Measurements from ENCODE around the gene UGT1A7. TPM values are rescaled to one million over a fixed set of nuclear protein-coding genes. Genes with fewer than 3 reads are reported as not detected.

The UGT1A7 gene
- polyA plus RNA-seq, 3 donors: not detected

GRCh38 chr2:233807966-233808935, 126.5 kb downstream of the UGT1A7 start:
- Mint-ChIP-seq H3K9me3 (peaks cover 0 to 5% (median 2%) of the 10 kb centered on the region in 7 donors), H3K4me1 (no peaks in the 10 kb centered on the region), H3K4me3 (peak overlapping the region in 1 of 2 donors; percentile 14), H3K27me3 (ENCODE audit: low read depth in 3 of 3) (peaks cover 2 to 5% (median 3%) of the 10 kb centered on the region in 3 donors), H3K36me3 (no peaks in the 10 kb centered on the region), H3K27ac (no peak overlapping the region)
- H3K4me3 ChIP-seq (replicated peaks in 1 of 3; ENCODE audit: low read depth in 2 of 3, low read length in 3 of 3): no peak overlapping the region
- H3K4me1 ChIP-seq (ENCODE audit: control insufficient read depth in 1 of 2, insufficient read depth in 2 of 2, low read length in 2 of 2): no peaks in the 10 kb centered on the region
- intact Hi-C loops (cut with micrococcal nuclease): no loop called here
- no peak for DNase-seq
- no peaks in the 10 kb centered on the region for H3K9me3 ChIP-seq (replicated peaks in 1 of 2; ENCODE audit: control insufficient read depth in 1 of 2, insufficient read depth in 1 of 2, low read length in 2 of 2)
- no peaks in the 10 kb centered on the region for H3K36me3 ChIP-seq (replicated peaks in 1 of 2; ENCODE audit: control insufficient read depth in 1 of 2, insufficient read depth in 2 of 2, low read length in 2 of 2)
- no peaks in the 10 kb centered on the region for H3K27me3 ChIP-seq (ENCODE audit: control insufficient read depth in 2 of 2, insufficient read depth in 2 of 2, low read length in 2 of 2)
- H3K4me2 ChIP-seq (replicated peaks; ENCODE audit: extremely low read depth, low read length, poor library complexity, severe bottlenecking): no peak overlapping the region
- H4K20me1 ChIP-seq (ENCODE audit: insufficient read depth, low read length): no peaks in the 10 kb centered on the region
- WGBS (ENCODE audit: insufficient coverage): 87% methylated on average over 5 of the region's 10 CpGs
- H2AFZ ChIP-seq (ENCODE audit: insufficient read depth, low read depth, low read length, poor library complexity, severe bottlenecking): no peak overlapping the region
- TF ChIP-seq, protein P1, sequence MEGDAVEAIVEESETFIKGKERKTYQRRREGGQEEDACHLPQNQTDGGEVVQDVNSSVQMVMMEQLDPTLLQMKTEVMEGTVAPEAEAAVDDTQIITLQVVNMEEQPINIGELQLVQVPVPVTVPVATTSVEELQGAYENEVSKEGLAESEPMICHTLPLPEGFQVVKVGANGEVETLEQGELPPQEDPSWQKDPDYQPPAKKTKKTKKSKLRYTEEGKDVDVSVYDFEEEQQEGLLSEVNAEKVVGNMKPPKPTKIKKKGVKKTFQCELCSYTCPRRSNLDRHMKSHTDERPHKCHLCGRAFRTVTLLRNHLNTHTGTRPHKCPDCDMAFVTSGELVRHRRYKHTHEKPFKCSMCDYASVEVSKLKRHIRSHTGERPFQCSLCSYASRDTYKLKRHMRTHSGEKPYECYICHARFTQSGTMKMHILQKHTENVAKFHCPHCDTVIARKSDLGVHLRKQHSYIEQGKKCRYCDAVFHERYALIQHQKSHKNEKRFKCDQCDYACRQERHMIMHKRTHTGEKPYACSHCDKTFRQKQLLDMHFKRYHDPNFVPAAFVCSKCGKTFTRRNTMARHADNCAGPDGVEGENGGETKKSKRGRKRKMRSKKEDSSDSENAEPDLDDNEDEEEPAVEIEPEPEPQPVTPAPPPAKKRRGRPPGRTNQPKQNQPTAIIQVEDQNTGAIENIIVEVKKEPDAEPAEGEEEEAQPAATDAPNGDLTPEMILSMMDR (IDR thresholded peaks at IDR 0.05): no peak
- H3K79me2 ChIP-seq (ENCODE audit: insufficient read depth, low read length): no peaks in the 10 kb centered on the region
- no peak overlapping the region for H3K9ac ChIP-seq (ENCODE audit: insufficient read depth, low read length, poor library complexity, severe bottlenecking)
- H3K27ac ChIP-seq (ENCODE audit: low read depth in 1 of 2, low read length in 2 of 2): no peak overlapping the region

GRCh38 chr2:233810385-233810784, 128.7 kb downstream of the UGT1A7 start:
- no peaks in the 10 kb centered on the region for H4K20me1 ChIP-seq (ENCODE audit: insufficient read depth, low read length)
- Mint-ChIP-seq H3K4me3 (no peak overlapping the region), H3K36me3 (no peaks in the 10 kb centered on the region), H3K9me3 (peaks cover 0 to 6% (median 2%) of the 10 kb centered on the region in 7 donors), H3K4me1 (no peaks in the 10 kb centered on the region), H3K27me3 (ENCODE audit: low read depth in 3 of 3) (peaks cover 2 to 5% (median 5%) of the 10 kb centered on the region in 3 donors), H3K27ac (no peak overlapping the region)
- no peaks in the 10 kb centered on the region for H3K9me3 ChIP-seq (replicated peaks in 1 of 2; ENCODE audit: control insufficient read depth in 1 of 2, insufficient read depth in 1 of 2, low read length in 2 of 2)
- no peak overlapping the region for H3K27ac ChIP-seq (ENCODE audit: low read depth in 1 of 2, low read length in 2 of 2)
- no peaks in the 10 kb centered on the region for H3K27me3 ChIP-seq (ENCODE audit: control insufficient read depth in 2 of 2, insufficient read depth in 2 of 2, low read length in 2 of 2)
- TF ChIP-seq, protein P1 (IDR thresholded peaks at IDR 0.05): no peak
- no peak overlapping the region for H2AFZ ChIP-seq (ENCODE audit: insufficient read depth, low read depth, low read length, poor library complexity, severe bottlenecking)
- no peak overlapping the region for H3K4me2 ChIP-seq (replicated peaks; ENCODE audit: extremely low read depth, low read length, poor library complexity, severe bottlenecking)
- intact Hi-C loops (cut with micrococcal nuclease): no loop called here
- H3K9ac ChIP-seq (ENCODE audit: insufficient read depth, low read length, poor library complexity, severe bottlenecking): no peak overlapping the region
- no peak for DNase-seq
- no peaks in the 10 kb centered on the region for H3K36me3 ChIP-seq (replicated peaks in 1 of 2; ENCODE audit: control insufficient read depth in 1 of 2, insufficient read depth in 2 of 2, low read length in 2 of 2)
- no peaks in the 10 kb centered on the region for H3K79me2 ChIP-seq (ENCODE audit: insufficient read depth, low read length)
- no peak overlapping the region for H3K4me3 ChIP-seq (replicated peaks in 1 of 3; ENCODE audit: low read depth in 2 of 3, low read length in 3 of 3)
- H3K4me1 ChIP-seq (ENCODE audit: control insufficient read depth in 1 of 2, insufficient read depth in 2 of 2, low read length in 2 of 2): no peaks in the 10 kb centered on the region
- WGBS (ENCODE audit: insufficient coverage): 87% methylated on average over 5 of the region's 6 CpGs

Measured in CD14-positive monocyte (primary cell).